B cell (primary cell): Measurements from ENCODE around the gene FBN2. TPM values are rescaled to one million over a fixed set of nuclear protein-coding genes. Genes with fewer than 3 reads are reported as not detected.

ENCODE experiments used
- ATAC-seq: fragments of 200-7000 bp; cut with Tn5 transposase; one replicate; pipeline ENCODE4 v1.10.0; 2021; ENCODE audit warnings: low read depth, mild to moderate bottlenecking, moderate number of reproducible peaks, moderate library complexity
- CTCF ChIA-PET: fragments of 350-600 bp; sonication (Branson Sonifier 250); formaldehyde crosslinking; loops from one replicate; lab custom pipeline; 2021; ENCODE audit warnings: antibody characterized with exemption, inconsistent platforms; lab: Charles Lee
- POLR2A ChIA-PET: fragments of 350-600 bp; sonication (Branson Sonifier 250); formaldehyde crosslinking; loops from one replicate; lab custom pipeline; 2021; ENCODE audit warnings: antibody characterized with exemption; lab: Charles Lee
- DNase-seq: peaks from one replicate; pipeline ENCODE4 v3.0.0; 2013
- H2AFZ ChIP-seq: 2 replicates; pipeline ENCODE4 v1.6.1; 2012; ENCODE audit warnings: mild to moderate bottlenecking, low read depth, low read length; ENCODE audit not compliant: insufficient read depth, poor library complexity, severe bottlenecking
- H3K27ac ChIP-seq, 2 donors: 1 replicate in 1 of 2; 2 replicates in 1 of 2; pipeline ENCODE4 v1.5.1; 2012 to 2013; ENCODE audit warnings: low read length in 2 of 2, mild to moderate bottlenecking in 2 of 2, moderate library complexity in 1 of 2
- H3K27me3 ChIP-seq, 4 experiments: fragments of 200-600 bp in 1 of 4; sonication (generic) in 1 of 4; replicated peaks in 1 of 4; 1 replicate in 2 of 4; 2 replicates in 2 of 4; pipeline versions ENCODE4 v1.6.1 to v1.7.0; 2013 to 2016; ENCODE audit warnings: low read length in 3 of 4, mild to moderate bottlenecking in 2 of 4, mixed read lengths in 1 of 4, moderate library complexity in 1 of 4; ENCODE audit not compliant: insufficient read depth in 4 of 4, control insufficient read depth in 3 of 4; ENCODE audit errors: control extremely low read depth in 1 of 4
- H3K36me3 ChIP-seq, 2 experiments: replicated peaks in 1 of 2; 1 replicate in 1 of 2; 2 replicates in 1 of 2; pipeline versions ENCODE4 v1.6.1 to v1.7.1; 2013; ENCODE audit warnings: low read length in 1 of 2; ENCODE audit not compliant: insufficient read depth in 2 of 2, control insufficient read depth in 1 of 2; ENCODE audit errors: control extremely low read depth in 1 of 2, extremely low read depth in 1 of 2
- H3K4me1 ChIP-seq, 2 donors: fragments of 200-600 bp in 1 of 2; sonication (generic) in 1 of 2; 1 replicate in 1 of 2; 2 replicates in 1 of 2; pipeline versions ENCODE4 v1.5.1 to v1.6.1; 2013 to 2017; ENCODE audit warnings: low read length in 2 of 2; ENCODE audit not compliant: control insufficient read depth in 2 of 2, insufficient read depth in 2 of 2
- H3K4me2 ChIP-seq: replicated peaks from 2 replicates; pipeline ENCODE3; 2012; ENCODE audit warnings: mild to moderate bottlenecking, low read depth, low read length; ENCODE audit not compliant: poor library complexity, severe bottlenecking
- H3K4me3 ChIP-seq, 5 experiments: fragments of 200-600 bp in 1 of 5; sonication (generic) in 1 of 5; 1 replicate in 3 of 5; 2 replicates in 2 of 5; pipeline versions ENCODE4 v1.5.1 to v1.7.0; 2011 to 2016; ENCODE audit warnings: low read length in 4 of 5, mild to moderate bottlenecking in 4 of 5, low read depth in 2 of 5, control low read depth in 1 of 5, moderate library complexity in 1 of 5; ENCODE audit not compliant: insufficient read depth in 1 of 5; ENCODE audit errors: control extremely low read depth in 1 of 5, extremely low read depth in 1 of 5
- H3K79me2 ChIP-seq: fragments of 200-600 bp; sonication (generic); one replicate; pipeline ENCODE4 v1.6.0; 2016; ENCODE audit warnings: low read length; ENCODE audit not compliant: control insufficient read depth, insufficient read depth
- H3K9ac ChIP-seq: fragments of 200-600 bp; sonication (generic); 2 replicates; pipeline ENCODE4 v1.6.1; 2017; ENCODE audit warnings: mild to moderate bottlenecking, low read length, moderate library complexity
- H3K9me3 ChIP-seq, 3 donors: one replicate each; pipeline versions ENCODE4 v1.6.1 to v1.7.1; 2013; ENCODE audit warnings: low read length in 2 of 3; ENCODE audit not compliant: control insufficient read depth in 2 of 3, insufficient read depth in 1 of 3; ENCODE audit errors: control extremely low read depth in 1 of 3
- H4K20me1 ChIP-seq: 2 replicates; pipeline ENCODE4 v1.6.0; 2012; ENCODE audit warnings: mild to moderate bottlenecking, low read length; ENCODE audit not compliant: insufficient read depth, control insufficient read depth, poor library complexity, severe bottlenecking
- H3K27ac Mint-ChIP-seq: one replicate; pipeline ENCODE4 v1.8.0; 2021; ENCODE audit warnings: mixed read lengths
- H3K27me3 Mint-ChIP-seq: one replicate; pipeline ENCODE4 v1.8.0; 2021; ENCODE audit warnings: mixed read lengths
- H3K4me1 Mint-ChIP-seq: one replicate; pipeline ENCODE4 v1.8.0; 2021; ENCODE audit warnings: mixed read lengths
- H3K4me3 Mint-ChIP-seq: one replicate; pipeline ENCODE4 v1.8.0; 2021; ENCODE audit warnings: mixed read lengths
- H3K9me3 Mint-ChIP-seq: one replicate; pipeline ENCODE4 v1.8.0; 2022; ENCODE audit warnings: mixed read lengths; ENCODE audit not compliant: insufficient read depth
- EZH2 ChIP-seq: IDR thresholded peaks from 2 replicates; pipeline ENCODE4 v1.6.1; 2012; ENCODE audit warnings: borderline replicate concordance, low read depth, mild to moderate bottlenecking, moderate library complexity, low read length; ENCODE audit not compliant: insufficient read depth, poor library complexity, severe bottlenecking
- WGBS: methylation state at CpG from one replicate; pipeline ENCODE4 v1.1.5; 2013; ENCODE audit warnings: missing lambda C conversion rate; ENCODE audit not compliant: insufficient coverage; 5-methylcytosine and 5-hydroxymethylcytosine counted together
- intact Hi-C: fragments of 100-400 bp; cut with micrococcal nuclease; formaldehyde crosslinking; loops from one replicate; pipeline ENCODE4 v1.10.0; 2022
- polyA plus RNA-seq: library from polyadenylated mRNA; depleted of rRNA; stranded (reverse); fragments of >200 nt; gene quantifications from 2 replicates; pipeline ENCODE4 v1.2.3, GENCODE V29; 2012
- total RNA-seq, 2 donors: library from RNA; stranded (reverse); fragments of 120-200 nt in 1 of 2; gene quantifications; 1 replicate in 1 of 2; 2 replicates in 1 of 2; pipeline versions ENCODE4 v1.2.3 to v1.2.4, GENCODE V29; 2013 to 2022
- TF ChIP-seq, protein P1 (sequence below): fragments of 200-600 bp; IDR thresholded peaks from one replicate; pipeline ENCODE4 v1.8.0; 2022; ENCODE audit warnings: antibody characterized with exemption, mild to moderate bottlenecking

The FBN2 gene
- total and polyA plus RNA-seq, 2 donors (not counting 1 experiment from before 2014, with no cell fraction given): 0.03 TPM; not detected in 1

DNA sequence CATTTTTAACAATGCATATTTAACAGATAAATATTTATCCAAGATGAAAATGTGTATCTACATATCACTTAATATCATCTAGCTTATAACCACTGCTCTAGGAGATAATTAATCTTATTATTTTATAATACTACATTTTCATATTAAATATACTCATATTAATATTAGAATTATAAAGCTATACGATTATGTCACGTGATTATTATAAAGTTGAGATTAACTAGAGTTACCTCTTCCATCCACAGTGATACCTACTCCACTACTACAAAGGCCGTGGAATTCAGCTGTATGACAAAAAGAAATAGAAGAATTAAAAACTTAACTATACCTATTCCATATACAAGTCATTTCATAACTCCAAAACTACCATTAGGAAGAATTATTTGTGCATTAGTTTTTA lies 171.9 kb downstream of the FBN2 start:
- POLR2A ChIA-PET: no interaction called here
- intact Hi-C loops: no loop called here
- no peaks in the 10 kb centered on the region for H3K27me3 Mint-ChIP-seq

DNA sequence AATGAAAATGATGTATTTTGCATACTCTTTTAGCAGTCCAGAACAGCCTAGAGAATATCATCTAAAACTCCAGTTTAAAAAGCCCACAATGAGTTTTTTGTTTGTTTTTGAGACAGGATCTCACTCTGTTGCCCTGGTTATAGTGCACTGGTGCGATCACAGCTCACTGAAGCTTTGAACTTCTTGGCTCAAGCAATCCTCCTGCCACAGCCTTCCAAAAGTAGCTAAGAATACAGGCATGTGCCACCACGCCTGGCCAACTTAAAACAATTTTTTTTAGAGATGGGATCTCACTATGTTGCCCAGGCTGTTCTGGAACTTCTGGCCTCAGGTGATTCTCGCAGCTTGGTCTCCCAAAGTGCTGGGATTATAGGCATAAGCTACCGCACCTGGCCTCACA lies 175.7 kb downstream of the FBN2 start:
- Mint-ChIP-seq H3K27me3 (no peaks in the 10 kb centered on the region), H3K4me1 (no peaks in the 10 kb centered on the region), H3K9me3 (no peaks in the 10 kb centered on the region), H3K27ac (no peak overlapping the region), H3K4me3 (no peak overlapping the region)
- Histone ChIP-seq H3K4me3 (no peak overlapping the region), H3K9ac (no peak overlapping the region), H3K27ac (no peak overlapping the region), H3K9me3 (no peaks in the 10 kb centered on the region), H3K36me3 (no peaks in the 10 kb centered on the region), H3K27me3 (no peaks in the 10 kb centered on the region), H3K79me2 (no peaks in the 10 kb centered on the region), H2AFZ (no peak overlapping the region), H3K4me1 (no peaks in the 10 kb centered on the region), H4K20me1 (no peaks in the 10 kb centered on the region), H3K4me2 (no peak overlapping the region)
- ATAC-seq (no peak), DNase-seq (no peak)
- ChIA-PET POLR2A (no interaction called here), CTCF (no interaction called here)
- 33% methylated on average over 1 of the region's 4 CpGs for WGBS
- intact Hi-C loops: no loop called here
- TF ChIP-seq EZH2: no peak
- TF ChIP-seq, protein P1, sequence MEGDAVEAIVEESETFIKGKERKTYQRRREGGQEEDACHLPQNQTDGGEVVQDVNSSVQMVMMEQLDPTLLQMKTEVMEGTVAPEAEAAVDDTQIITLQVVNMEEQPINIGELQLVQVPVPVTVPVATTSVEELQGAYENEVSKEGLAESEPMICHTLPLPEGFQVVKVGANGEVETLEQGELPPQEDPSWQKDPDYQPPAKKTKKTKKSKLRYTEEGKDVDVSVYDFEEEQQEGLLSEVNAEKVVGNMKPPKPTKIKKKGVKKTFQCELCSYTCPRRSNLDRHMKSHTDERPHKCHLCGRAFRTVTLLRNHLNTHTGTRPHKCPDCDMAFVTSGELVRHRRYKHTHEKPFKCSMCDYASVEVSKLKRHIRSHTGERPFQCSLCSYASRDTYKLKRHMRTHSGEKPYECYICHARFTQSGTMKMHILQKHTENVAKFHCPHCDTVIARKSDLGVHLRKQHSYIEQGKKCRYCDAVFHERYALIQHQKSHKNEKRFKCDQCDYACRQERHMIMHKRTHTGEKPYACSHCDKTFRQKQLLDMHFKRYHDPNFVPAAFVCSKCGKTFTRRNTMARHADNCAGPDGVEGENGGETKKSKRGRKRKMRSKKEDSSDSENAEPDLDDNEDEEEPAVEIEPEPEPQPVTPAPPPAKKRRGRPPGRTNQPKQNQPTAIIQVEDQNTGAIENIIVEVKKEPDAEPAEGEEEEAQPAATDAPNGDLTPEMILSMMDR: no peak

More for the DNA sequence above, 171.9 kb downstream of the FBN2 start:
- no peak overlapping the region for H2AFZ ChIP-seq
- no peak overlapping the region for H3K4me2 ChIP-seq
- H3K9me3 Mint-ChIP-seq: no peaks in the 10 kb centered on the region
- no peak overlapping the region for H3K27ac ChIP-seq
- H3K4me1 ChIP-seq: no peaks in the 10 kb centered on the region
- H3K27me3 ChIP-seq: no peaks in the 10 kb centered on the region
- TF ChIP-seq EZH2: no peak
- TF ChIP-seq, protein P1: no peak
- H3K9me3 ChIP-seq: no peaks in the 10 kb centered on the region
- H3K27ac Mint-ChIP-seq: no peak overlapping the region
- no peak for ATAC-seq
- no peaks in the 10 kb centered on the region for H3K79me2 ChIP-seq
- no peak overlapping the region for H3K9ac ChIP-seq
- no peak overlapping the region for H3K4me3 Mint-ChIP-seq
- CTCF ChIA-PET: no interaction called here
- DNase-seq: no peak
- H3K4me3 ChIP-seq: no peak overlapping the region
- H3K4me1 Mint-ChIP-seq: no peaks in the 10 kb centered on the region
- WGBS: no CpG with 5 or more reads among the region's 3 CpGs
- no peaks in the 10 kb centered on the region for H3K36me3 ChIP-seq
- no peaks in the 10 kb centered on the region for H4K20me1 ChIP-seq
